HG03520 (cell line): ENCODE results near the gene CAPRIN2.

Source experiments
- ATAC-seq: cut with Tn5 transposase; IDR thresholded peaks from one replicate; pipeline ENCODE4 v1.9.1; 2021; ENCODE audit warnings: mild to moderate bottlenecking, moderate library complexity; ENCODE audit not compliant: unreplicated experiment

The CAPRIN2 gene

DNA sequence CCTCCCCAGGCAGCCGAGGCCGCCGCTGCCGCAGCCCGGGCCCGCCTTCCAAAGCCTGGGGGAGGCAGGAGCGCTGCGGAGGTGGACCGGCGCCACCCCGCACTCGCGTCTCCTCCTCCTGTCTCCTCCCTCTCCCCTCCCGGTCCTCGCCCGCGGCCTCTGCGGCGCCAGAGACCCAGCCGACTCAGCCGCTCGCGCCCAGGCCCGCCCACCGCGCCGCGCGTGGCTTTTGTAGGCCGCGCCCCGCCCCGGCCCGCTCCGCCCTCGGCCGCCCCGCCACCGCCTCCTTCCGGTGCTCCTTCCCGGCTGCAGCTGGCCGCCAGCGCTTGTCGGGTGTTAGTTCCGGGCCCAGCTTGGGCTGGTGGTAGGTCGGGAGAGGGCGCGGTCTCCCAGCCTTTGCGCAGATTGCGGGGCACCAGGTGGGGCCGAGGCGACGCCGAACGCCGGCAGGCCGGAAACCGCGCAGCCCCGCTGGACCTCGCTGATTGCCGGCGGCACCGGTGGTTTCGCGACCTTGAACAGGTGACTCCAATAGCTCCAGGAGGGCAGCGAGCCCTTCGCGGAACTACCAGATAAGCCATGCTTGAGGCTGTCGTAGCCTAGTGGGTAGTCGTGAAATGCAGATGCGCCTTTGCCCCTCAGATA, at the start of gene CAPRIN2:
Gene CAPRIN2, minus strand, starts transcription at position 202 of the 645 bp plus-strand sequence. CDS start 1,431 bp downstream, outside the sequence.
- ATAC-seq = peak; percentile 90

DNA sequence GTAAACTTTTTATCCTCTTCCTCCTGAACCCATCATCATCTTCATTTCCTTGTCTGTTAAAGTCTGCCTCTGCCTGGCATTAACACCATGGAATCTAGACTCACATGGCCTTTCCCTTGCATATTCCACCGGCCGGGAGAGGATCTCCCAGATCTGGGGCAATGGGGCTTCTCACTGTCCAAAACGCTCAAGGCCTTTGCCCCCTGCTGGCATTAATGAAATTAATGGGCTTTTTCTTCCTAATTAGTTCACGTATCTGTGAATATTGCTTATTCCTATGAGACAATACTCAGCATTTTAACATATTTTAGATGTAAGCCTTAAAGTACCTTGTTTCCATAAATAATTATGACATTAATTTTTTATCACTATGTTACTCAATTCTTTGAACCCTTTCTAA, 42.9 kb upstream of the CAPRIN2 start:
- ATAC-seq = no peak

- no peak for ATAC-seq
These were observed 42.2 kb upstream of the CAPRIN2 start for GRCh38 chr12:30796891-30797371.

DNA sequence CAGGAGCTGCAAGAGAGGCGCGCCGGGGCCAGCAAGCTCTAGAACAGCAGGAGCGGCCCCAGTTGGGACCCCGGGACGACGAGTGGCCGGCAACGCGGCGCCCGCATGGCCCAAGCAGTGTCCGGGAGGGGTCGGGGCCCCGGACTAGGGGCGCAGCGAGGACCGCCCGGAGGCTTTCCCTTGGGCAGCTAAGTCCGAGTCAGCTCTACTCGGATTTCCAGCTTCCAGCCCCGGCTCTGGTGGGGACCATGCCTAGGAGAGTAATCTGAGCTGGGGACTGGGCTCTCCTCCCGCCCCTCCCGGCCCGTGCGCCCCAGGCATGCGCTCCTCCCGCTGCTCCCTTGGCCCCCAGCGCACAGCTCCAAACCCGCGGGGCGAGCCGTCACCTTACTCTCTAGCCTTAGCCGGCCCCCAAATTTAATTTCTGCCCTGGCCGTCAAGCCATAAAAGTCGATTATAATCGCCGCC, 41.6 kb upstream of the CAPRIN2 start:
- ATAC-seq = no peak

DNA sequence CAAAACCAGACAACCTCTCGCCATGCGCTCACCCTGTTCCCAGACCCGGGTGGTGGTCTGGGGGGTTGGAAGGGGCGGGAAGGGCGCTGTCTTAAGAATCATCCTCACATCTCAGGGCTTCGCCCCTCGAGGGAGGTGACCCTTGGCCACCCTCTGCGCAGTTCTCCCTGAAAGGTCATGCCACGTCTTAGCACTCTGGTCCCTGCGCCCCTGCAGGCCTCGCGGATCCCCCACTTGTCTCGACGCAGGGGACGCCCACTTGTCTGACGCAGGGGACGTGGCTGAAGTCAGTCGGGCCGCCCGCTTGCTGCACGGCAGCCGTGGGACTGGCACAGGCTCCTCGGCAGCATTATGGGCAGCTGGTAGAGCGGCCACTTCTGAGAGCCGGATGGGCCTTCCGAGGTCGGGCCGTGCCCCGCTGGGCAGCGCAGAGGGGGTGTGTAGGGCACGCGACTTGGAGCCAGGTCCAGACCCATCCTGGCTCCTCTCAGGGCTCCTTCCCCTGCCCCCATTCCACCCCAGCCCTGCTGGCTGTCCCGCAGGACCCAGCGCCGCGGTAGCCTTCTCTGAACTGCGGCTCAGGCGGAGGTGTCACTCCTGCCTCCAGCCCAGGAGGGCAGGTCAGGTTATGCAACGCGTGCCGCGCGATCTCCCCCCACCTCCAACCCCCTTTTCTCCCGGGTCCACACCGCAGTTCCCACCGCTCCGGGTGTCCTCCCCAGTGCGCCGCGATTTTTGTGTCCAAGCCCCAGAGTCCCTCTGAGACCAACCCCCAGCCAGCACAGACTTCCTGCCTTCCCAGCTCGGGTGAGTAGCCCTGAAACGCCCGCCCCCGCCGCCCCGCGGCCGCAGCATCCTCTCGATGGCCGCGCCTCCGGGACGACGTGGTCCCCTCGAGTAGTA, 40.9 kb upstream of the CAPRIN2 start:
- ATAC-seq = peak; percentile 87

DNA sequence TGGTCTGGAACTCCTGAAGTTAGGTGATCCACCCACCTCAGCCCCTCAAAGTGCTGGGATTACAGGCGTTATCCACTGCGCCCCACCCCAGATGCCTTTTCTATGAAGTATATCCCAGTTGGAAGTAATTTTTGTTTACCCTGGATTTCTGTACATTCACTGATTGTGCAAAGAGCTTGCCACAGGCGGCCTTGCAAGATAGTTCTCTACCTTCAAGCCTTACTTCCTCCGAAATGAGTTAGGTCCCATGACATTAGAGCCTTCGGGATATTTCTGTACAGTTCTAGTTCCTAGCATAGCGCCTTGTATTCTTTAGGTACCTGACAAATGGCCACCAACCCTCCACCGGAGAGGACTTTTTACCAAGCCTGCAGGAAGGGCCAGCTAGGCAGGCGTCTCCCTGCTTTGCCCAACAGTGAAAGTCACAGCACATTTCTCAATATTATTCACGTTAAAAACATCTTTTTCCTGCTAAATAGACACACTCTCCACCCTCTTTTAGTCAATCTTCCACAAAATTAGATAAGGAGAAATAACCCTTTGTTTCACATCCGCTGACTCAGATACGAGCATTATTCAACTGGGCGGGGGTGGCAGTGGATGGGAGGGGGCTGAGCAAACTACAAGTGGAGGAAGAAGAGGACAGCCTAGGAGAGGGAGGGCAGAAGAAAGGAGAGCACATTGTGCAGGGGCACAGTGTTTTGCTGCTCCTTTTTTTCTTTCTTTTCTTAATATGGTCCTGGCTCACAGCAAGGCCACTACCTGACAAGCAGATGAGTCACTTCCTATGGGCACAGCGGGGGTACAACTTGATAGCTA, 40.0 kb upstream of the CAPRIN2 start:
- ATAC-seq = no peak

GRCh38 chr12:30794020-30794419, 39.3 kb upstream of the CAPRIN2 start:
- ATAC-seq = no peak

GRCh38 chr12:30792648-30793499, 38.1 kb upstream of the CAPRIN2 start:
- ATAC-seq = no peak

DNA sequence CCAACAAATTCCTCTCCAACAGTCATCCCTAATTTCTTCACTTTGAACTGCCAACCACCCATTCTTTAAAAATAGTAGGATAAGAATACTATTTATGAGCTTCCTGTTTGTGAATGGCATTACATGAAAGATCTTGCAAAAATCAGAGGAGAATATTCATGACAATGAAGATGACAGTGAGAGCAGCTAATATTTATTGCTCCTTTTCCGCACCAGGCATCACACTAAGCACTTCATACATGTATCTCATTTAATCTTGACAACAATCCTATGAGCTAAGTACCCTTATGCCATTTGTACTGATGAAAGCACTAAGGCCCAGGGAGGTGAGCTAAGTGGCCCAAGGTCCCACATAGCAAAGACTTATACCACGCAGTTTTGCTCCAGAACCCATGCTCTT, 37.3 kb upstream of the CAPRIN2 start:
- no peak for ATAC-seq

DNA sequence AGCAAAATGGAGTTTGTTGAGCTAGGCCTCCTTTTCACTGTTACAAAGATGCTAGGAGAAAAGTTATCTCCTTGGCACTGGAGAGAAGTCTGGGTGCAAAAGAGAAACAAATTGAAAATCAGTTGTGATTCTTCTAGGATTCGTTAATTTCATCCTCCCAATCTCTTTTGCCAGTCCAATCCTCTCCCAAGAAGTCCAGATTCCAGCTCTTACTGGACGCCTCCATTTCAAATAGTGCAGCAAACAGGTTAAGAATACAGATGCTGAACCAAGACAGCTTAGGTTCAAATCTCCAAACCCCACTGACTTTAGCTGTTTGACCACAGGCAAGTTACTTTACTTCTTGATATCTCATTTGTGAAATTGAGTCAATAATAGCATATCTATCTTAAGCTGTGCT, 34.0 kb upstream of the CAPRIN2 start:
- ATAC-seq = no peak

DNA sequence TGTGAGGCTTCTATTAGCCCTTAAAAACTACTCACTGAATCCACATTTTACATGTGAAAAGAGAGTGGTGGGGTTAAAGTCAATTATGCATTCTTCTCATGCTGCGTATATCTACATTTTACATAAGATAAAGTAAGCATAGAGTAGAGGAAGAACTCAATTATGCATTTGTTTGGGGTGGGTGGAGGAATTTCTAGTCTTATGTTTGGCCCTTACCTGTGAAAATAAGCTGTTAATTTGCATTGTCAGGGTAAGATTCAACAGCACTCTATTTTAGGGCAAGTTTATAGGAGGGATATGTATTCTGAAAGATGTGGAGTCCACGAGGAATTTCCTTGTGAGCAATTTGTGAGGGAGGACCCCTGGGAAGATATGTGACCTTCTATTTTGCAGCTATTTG, 30.9 kb upstream of the CAPRIN2 start:
- no peak for ATAC-seq

DNA sequence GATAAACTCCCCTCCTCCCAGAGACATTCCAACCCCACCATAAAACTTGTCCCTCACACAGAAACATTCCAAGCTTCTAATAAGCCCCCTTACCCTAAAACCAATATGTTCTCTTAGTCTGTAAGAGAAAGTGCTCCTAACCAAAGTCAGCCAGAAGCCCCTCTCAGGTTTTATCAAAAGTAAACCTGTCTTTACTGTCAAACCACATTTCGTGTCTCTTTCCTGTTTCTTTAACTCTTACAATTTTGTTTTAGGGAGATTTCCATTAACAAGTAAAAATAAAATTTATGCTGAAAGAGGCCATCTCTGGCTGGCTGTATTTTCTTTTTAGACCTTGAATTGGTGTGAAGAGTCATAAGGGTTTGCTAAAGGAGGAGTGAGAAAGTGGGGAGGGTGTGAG, 29.8 kb upstream of the CAPRIN2 start:
- no peak for ATAC-seq

DNA sequence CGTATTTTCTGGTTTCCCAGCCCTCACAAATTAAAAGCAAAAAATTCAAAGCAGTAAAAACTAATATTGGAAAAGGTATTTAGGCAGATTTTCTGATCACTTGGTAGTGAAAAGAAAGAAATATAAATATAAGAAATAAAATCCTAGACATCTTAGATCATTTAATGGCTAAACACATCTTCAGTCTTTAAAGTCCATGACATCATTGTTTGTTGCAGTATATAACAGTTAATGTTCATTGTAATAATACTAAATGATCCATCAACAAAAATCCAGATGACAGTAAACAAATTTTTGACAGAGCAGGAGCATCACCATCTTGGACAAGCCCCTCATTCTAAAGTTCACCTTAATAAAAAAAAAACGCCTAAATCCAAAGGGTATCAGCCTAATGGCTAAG, 29.2 kb upstream of the CAPRIN2 start:
- no peak for ATAC-seq

DNA sequence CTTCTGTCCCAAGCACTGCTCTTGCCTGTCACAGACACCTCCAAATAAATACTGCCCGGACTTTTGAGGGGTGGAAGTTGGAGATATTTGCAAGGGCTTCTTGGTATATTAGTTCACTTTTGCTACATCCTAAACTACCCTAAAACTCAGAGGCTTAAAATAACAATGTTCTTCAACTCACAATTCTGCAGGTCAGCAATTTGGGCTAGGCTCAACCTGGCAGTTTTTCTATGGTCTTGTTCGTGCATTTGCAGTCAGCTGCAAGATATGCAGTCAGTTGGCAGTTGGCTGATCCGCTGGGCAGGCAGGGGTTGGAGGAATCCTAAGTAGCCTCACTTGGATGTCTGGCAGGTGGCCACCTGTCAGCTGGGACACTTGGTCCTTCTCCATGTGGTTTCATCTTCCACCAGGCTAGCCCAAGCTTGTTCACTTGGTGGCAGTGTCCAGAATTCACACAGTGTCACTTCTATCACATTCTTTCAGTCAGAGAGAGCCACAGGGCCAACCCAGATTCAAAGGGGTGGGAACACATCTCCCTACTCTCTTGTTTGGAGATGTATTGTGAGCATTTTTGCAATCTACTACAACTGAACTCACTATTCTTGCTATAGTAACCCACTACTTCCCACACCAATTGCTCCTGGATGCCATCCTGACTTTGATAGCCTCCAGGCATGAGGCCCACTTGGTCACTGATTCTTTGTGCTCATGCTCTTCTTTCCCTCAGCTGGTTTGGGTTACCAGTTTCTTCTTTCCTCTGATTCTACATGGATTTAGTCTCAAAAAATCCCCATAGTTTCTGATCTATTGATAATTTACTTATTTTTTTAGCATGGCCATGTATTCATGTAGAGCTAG, 27.8 kb upstream of the CAPRIN2 start:
- no peak for ATAC-seq

DNA sequence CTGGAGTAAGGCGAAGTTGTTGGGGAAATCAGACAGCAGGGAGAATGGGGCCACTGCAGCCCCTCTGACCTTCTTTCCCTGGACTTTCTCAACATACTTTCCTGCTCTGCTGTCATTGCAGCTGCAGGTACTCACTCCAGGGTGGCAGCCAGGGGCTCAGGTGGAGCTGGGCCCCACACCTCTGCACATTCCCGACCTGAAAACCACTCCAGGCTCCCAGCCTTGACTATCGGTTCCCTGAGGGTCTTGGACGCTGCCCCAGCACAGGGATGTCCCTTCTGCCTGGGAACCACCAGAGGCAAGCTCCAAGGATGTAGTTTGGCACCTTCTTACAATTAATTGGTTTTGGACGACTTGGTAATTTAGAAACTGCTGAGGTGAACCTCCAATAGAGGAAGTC, 24.8 kb upstream of the CAPRIN2 start:
- ATAC-seq = no peak

DNA sequence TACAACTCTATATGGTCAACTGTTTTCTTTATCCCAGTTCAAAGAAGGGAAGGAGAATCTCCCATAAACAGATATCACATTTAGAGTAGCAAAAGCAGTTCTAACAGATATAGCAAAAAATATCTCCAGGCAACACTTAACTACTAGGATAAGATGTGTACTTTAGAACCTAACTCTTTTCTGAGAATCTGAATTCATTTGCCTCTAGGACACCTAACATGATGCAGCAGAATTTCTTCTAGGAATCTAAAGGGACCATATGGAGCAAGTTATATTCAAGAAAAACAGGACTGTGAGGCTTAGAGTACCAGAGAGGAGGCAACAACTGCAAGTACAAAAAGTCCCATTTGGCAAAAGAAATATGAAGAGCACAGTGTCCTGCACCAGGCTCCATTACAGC, 24.4 kb upstream of the CAPRIN2 start:
- no peak for ATAC-seq

GRCh38 chr12:30774599-30774998, 19.8 kb upstream of the CAPRIN2 start:
- no peak for ATAC-seq

DNA sequence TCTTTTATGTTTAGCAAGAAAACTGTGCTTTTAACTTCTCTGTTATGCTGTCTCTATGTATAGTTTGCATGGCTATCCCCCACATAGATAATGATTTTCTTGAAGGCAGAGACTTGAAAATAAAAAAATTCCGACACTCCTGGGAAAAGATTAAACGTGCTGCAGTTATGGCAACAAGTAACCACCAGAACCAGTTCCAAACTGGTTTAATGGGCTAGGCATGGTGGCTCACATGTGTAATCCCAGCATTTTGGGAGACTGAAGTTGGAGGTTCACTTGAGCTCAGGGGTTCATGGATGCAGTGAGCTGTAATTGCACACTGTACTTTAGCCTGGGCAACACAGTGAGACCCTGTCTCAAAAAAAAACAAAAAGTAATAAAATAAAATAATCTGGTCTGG, 15.1 kb upstream of the CAPRIN2 start:
- ATAC-seq = no peak

DNA sequence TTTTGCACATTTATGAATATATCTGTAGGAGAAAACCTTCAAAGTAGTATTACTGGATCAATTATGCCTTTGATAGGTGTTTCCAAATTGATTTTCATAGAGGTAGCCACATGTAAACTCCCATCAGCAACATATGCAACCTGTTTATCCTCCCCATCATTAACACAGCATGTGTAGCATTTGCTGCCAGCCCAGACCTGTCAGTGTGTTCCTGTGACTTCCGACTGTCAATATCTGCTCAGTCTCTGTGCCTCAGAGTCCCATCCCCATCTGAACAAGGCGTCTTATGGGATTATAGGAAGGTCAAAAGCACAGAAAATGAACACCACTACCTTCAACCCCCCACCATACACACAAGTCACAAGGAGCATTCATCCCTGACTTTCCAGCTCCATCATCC, 9.5 kb upstream of the CAPRIN2 start:
- ATAC-seq = no peak
